Measurements from ENCODE around the gene ERBB2. TPM values are rescaled to one million over a fixed set of nuclear protein-coding genes. Genes with fewer than 3 reads are reported as not detected.

The ERBB2 gene
- total and polyA plus RNA-seq, 2 of the 13 experiments (the other 11 are each of a cell fraction or from before 2014, with no cell fraction given), result 57.7 to 64.1 TPM

GRCh38 chr17:39736319-39737165, 36.7 kb downstream of the ERBB2 start:
- H3K27me3 ChIP-seq (ENCODE audit: control insufficient read depth in 1 of 2, insufficient read depth in 2 of 2, low read length in 2 of 2), result no peaks in the 10 kb centered on the region; a peak in 1 of 5 replicates
- DNase-seq (ENCODE audit: low spot score) (peak; percentile 90), FAIRE-seq (peak; percentile 78), ATAC-seq (peak; percentile 13)
- H3K4me1 ChIP-seq (ENCODE audit: insufficient read depth, low read length), result peaks cover 35% of the 10 kb centered on the region
- peak overlapping the region; percentile 97 for H3K27ac ChIP-seq (ENCODE audit: extremely low read length, insufficient read depth, low read length)
- intact Hi-C loops (cut with micrococcal nuclease; ENCODE audit: unreplicated experiment) (loop anchor here (10.0 kb wide), 1 partner anchor 272 kb away; the partner anchor contains the start of gene CDK12), in situ Hi-C loops (cut with HindIII; ENCODE audit: extremely low pct_ligation_motif_present, low pct_unique_long_range_greater_than_20kb) (no loop called here)
- no TSS peak for BruUV-seq (replicated peaks)
- H3K4me3 ChIP-seq (replicated peaks in 1 of 3; ENCODE audit: insufficient read depth in 1 of 3, low read depth in 2 of 3, low read length in 3 of 3), result peak overlapping the region; percentile 89 to 96 (median 95); a peak in 5 of 6 replicates
- CTCF ChIA-PET (ENCODE audit: low intra/inter-chr PET ratio, low total read pairs), result interaction anchor here (0.5 kb wide), 1 partner anchor 504 kb away, joined by 3 read pairs; no protein-coding TSS in a partner anchor
- peaks cover 30% of the 10 kb centered on the region for H3K79me2 ChIP-seq (ENCODE audit: insufficient read depth, low read length)
- WGBS (ENCODE audit: low lambda C conversion rate), result 3% methylated on average over 10 of the region's 10 CpGs
- H2AFZ ChIP-seq (ENCODE audit: low read length), result no peak overlapping the region
- POLR2A ChIA-PET, result interaction anchor here (0.6 to 2.4 kb wide), 13 partner anchors 12 to 244 kb away, joined by 3 to 44 read pairs (median 8); partner anchors contain the start of genes ERBB2, PGAP3 and PSMD3
- no peaks in the 10 kb centered on the region for H3K9me3 ChIP-seq (ENCODE audit: low read length)
- H4K20me1 ChIP-seq (ENCODE audit: insufficient read depth, low read length), result peaks cover 7% of the 10 kb centered on the region; the same call in 1 of the 2 replicates
- H3K4me2 ChIP-seq (ENCODE audit: low read depth, low read length), result peak overlapping the region; percentile 82
- H3K36me3 ChIP-seq (replicated peaks in 1 of 2; ENCODE audit: control insufficient read depth in 1 of 2, insufficient read depth in 2 of 2, low read length in 2 of 2), result no peaks in the 10 kb centered on the region; a peak in 1 of 5 replicates
- peak overlapping the region; percentile 95 for H3K9ac ChIP-seq (ENCODE audit: insufficient read depth, low read depth, low read length)
- TF ChIP-seq ZFAT (CRISPR knock-in tag; conservative IDR thresholded peaks at IDR 0.05) (no peak), NFYB (CRISPR knock-in tag; IDR thresholded peaks at IDR 0.05) (no peak), ADNP (CRISPR knock-in tag; IDR thresholded peaks at IDR 0.05) (no peak), RBAK (CRISPR knock-in tag; IDR thresholded peaks at IDR 0.05) (no peak), RFX3 (CRISPR knock-in tag; IDR thresholded peaks at IDR 0.05) (no peak), GMEB2 (CRISPR knock-in tag; IDR thresholded peaks at IDR 0.05; ENCODE audit: low read depth) (no peak), NR2F1 (CRISPR knock-in tag; IDR thresholded peaks at IDR 0.05) (peak; percentile 82 to 91), MIER3 (CRISPR knock-in tag; IDR thresholded peaks at IDR 0.05; ENCODE audit: borderline replicate concordance) (peak; percentile 62; the same call in 1 of the 2 replicates), ZNF749 (CRISPR knock-in tag; IDR thresholded peaks at IDR 0.05; ENCODE audit: borderline replicate concordance) (no peak), HOXA3 (CRISPR knock-in tag; IDR thresholded peaks at IDR 0.05) (peak; percentile 34; the same call in 1 of the 2 replicates), ZNF430 (CRISPR knock-in tag; IDR thresholded peaks at IDR 0.05) (peak; percentile 10; the same call in 1 of the 2 replicates), FLYWCH1 (CRISPR knock-in tag; IDR thresholded peaks at IDR 0.05) (no peak), ZNF788 (CRISPR knock-in tag; IDR thresholded peaks at IDR 0.05; ENCODE audit: borderline replicate concordance) (peak; percentile 50; the same call in 1 of the 2 replicates), MEIS2 (CRISPR knock-in tag; IDR thresholded peaks at IDR 0.05) (peak; percentile 99), ZBTB7A (CRISPR knock-in tag; IDR thresholded peaks at IDR 0.05) (peak; percentile 90), ZSCAN21 (CRISPR knock-in tag; IDR thresholded peaks at IDR 0.05; ENCODE audit: borderline replicate concordance) (no peak), SIN3A (IDR thresholded peaks at IDR 0.05; ENCODE audit: borderline replicate concordance, low read depth, low read length) (no peak; the same call in 1 of the 2 replicates), ZNF704 (CRISPR knock-in tag; IDR thresholded peaks at IDR 0.05; ENCODE audit: borderline replicate concordance) (no peak), CBFB (CRISPR knock-in tag; IDR thresholded peaks at IDR 0.05) (peak; percentile 97)
- TF ChIP-seq, protein P1, sequence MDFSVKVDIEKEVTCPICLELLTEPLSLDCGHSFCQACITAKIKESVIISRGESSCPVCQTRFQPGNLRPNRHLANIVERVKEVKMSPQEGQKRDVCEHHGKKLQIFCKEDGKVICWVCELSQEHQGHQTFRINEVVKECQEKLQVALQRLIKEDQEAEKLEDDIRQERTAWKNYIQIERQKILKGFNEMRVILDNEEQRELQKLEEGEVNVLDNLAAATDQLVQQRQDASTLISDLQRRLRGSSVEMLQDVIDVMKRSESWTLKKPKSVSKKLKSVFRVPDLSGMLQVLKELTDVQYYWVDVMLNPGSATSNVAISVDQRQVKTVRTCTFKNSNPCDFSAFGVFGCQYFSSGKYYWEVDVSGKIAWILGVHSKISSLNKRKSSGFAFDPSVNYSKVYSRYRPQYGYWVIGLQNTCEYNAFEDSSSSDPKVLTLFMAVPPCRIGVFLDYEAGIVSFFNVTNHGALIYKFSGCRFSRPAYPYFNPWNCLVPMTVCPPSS (IDR thresholded peaks at IDR 0.05), result no peak
